Immature natural killer cell (primary cell): ENCODE data around the gene PALLD. TPM values are rescaled to one million over a fixed set of nuclear protein-coding genes. Genes with fewer than 3 reads are reported as not detected.
"Not testable (repeated sequence)": the region's sequence is repeated elsewhere in the genome, so short reads cannot be mapped to it uniquely, and the experiment has no call there.

Experiments
- DNase-seq, 3 donors: peaks; one replicate each; pipeline ENCODE4 v3.0.0; 2022; ENCODE audit warnings: mixed read lengths in 1 of 3
- H3K27ac Mint-ChIP-seq, 6 donors: one replicate each; pipeline ENCODE4 v1.8.0; 2020; ENCODE audit warnings: mixed read lengths in 6 of 6, mild to moderate bottlenecking in 5 of 6, inconsistent platforms in 4 of 6, moderate library complexity in 3 of 6
- H3K27me3 Mint-ChIP-seq, 3 donors: one replicate each; pipeline ENCODE4 v1.8.0; 2020 to 2021; ENCODE audit warnings: low read depth in 3 of 3, mild to moderate bottlenecking in 3 of 3, mixed read lengths in 3 of 3, moderate library complexity in 3 of 3, inconsistent platforms in 1 of 3
- H3K36me3 Mint-ChIP-seq, 3 donors: one replicate each; pipeline ENCODE4 v1.8.0; 2020; ENCODE audit warnings: mixed read lengths in 3 of 3, inconsistent platforms in 2 of 3, mild to moderate bottlenecking in 2 of 3
- H3K4me1 Mint-ChIP-seq, 2 donors: one replicate each; pipeline ENCODE4 v1.8.0; 2020; ENCODE audit warnings: inconsistent platforms in 2 of 2, mild to moderate bottlenecking in 2 of 2, mixed read lengths in 2 of 2, moderate library complexity in 1 of 2
- H3K4me3 Mint-ChIP-seq, 5 donors: one replicate each; pipeline ENCODE4 v1.8.0; 2020; ENCODE audit warnings: mild to moderate bottlenecking in 5 of 5, mixed read lengths in 5 of 5, inconsistent platforms in 3 of 5, moderate library complexity in 3 of 5
- H3K9me3 Mint-ChIP-seq, 6 donors: one replicate each; pipeline ENCODE4 v1.8.0; 2020; ENCODE audit warnings: mild to moderate bottlenecking in 6 of 6, mixed read lengths in 6 of 6, inconsistent platforms in 4 of 6, moderate library complexity in 3 of 6
- polyA plus RNA-seq, 3 donors: library from polyadenylated mRNA; unstranded; fragments of 300-500 nt; fragmentation: Illumina TruSeq; gene quantifications; one replicate each; pipeline ENCODE4 v1.2.3, GENCODE V29; 2021

Gene PALLD
- polyA plus RNA-seq, 3 donors from 2014 or later, result 7.4 to 20.8 (median 15.8) TPM

GRCh38 chr4:168691631-168692369, 194.9 kb downstream of the PALLD start:
- no peak overlapping the region for H3K4me3 Mint-ChIP-seq
- no peak for DNase-seq
- H3K27me3 Mint-ChIP-seq, result peaks cover 0 to 7% (median 2%) of the 10 kb centered on the region in 3 donors
- H3K36me3 Mint-ChIP-seq, result no peaks in the 10 kb centered on the region
- no peak overlapping the region for H3K27ac Mint-ChIP-seq
- H3K4me1 Mint-ChIP-seq, result no peaks in the 10 kb centered on the region
- no peaks in the 10 kb centered on the region for H3K9me3 Mint-ChIP-seq

DNA sequence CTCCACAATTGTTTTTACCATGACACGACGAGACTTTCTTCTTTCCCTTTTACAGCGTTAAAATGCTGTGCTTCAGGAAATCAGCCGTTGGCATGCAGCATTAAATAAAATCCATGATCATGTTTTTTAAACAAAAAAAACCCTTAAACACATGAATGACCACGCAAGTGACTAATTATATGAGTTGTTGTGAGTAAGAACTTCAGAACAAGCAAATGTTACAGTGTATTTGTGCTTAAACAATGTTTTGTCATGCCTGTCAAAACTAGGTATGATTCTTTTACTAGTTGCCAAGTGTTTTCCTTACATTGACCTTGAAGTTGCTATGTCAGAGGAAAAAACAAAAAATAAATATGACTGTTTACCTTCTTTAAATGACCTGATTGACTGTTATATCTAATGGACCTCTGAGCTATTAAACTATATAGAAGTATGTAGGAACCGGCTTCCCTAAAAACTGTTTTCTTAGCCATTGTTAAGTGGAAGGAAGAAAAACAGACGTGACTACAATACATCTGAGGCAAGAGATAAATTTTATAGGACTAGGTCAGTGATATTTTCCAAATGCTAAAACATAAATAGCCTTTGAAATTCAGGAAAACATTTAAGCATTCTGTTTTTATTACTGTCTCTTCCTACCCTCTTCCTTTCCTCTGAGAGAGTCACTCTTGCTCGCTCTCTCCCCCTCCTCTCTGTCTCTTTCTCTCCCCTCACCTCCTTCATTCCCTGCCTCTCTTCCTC, 197.1 kb downstream of the PALLD start:
- DNase-seq, result no peak
- H3K9me3 Mint-ChIP-seq, result no peaks in the 10 kb centered on the region
- no peaks in the 10 kb centered on the region for H3K4me1 Mint-ChIP-seq
- peaks cover 2 to 7% (median 2%) of the 10 kb centered on the region in 3 donors for H3K27me3 Mint-ChIP-seq
- no peak overlapping the region for H3K27ac Mint-ChIP-seq
- no peak overlapping the region for H3K4me3 Mint-ChIP-seq
- H3K36me3 Mint-ChIP-seq, result no peaks in the 10 kb centered on the region

GRCh38 chr4:168694667-168695066, 197.8 kb downstream of the PALLD start:
- Mint-ChIP-seq H3K27me3 (peaks cover 2 to 7% (median 3%) of the 10 kb centered on the region in 3 donors), H3K4me3 (no peak overlapping the region)

DNA sequence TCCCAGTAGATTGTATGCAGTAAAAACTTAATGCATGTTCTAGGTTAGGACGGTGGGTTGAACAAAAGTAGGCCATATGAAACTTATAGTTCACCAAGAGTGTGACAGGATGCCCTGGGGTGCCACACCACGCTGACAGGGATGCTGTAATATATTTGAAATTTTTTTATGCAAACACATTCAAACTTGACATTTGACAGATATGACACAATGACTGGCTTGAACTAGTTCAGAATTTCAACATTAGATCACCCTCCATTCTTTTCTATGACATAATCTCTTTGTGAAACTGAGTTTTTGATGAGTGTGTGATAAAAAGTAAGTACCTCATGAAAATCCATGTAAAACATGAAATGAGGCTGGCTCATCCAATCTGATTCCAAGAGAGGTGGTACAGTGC, 198.4 kb downstream of the PALLD start:
- Mint-ChIP-seq H3K4me3 (no peak overlapping the region), H3K27me3 (peaks cover 2 to 7% (median 3%) of the 10 kb centered on the region in 3 donors), H3K36me3 (no peaks in the 10 kb centered on the region), H3K27ac (no peak overlapping the region), H3K4me1 (no peaks in the 10 kb centered on the region), H3K9me3 (no peaks in the 10 kb centered on the region)
- no peak for DNase-seq

More at GRCh38 chr4:168694667-168695066, 197.8 kb downstream of the PALLD start:
- H3K27ac Mint-ChIP-seq, result no peak overlapping the region
- no peak for DNase-seq
- H3K36me3 Mint-ChIP-seq, result no peaks in the 10 kb centered on the region
- no peaks in the 10 kb centered on the region for H3K9me3 Mint-ChIP-seq
- H3K4me1 Mint-ChIP-seq, result no peaks in the 10 kb centered on the region

DNA sequence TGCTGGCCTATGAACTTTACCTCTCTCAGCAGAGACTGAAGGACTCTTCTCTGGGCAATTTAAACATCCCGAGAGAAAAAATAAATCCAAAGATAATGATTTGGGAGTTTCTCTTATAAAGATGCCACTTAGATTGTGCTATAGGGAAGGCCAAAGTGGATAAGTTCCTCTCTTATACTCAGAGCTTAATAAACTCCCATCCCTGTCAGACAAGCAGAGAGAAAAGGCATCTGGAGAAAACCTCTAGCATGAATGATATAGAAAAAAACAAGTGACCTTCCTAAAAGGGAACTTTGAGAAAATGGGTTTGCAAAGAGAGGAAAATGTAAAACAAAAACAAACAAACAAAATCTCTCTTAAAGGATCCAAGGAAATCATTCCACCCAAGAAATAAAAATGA, 199.4 kb downstream of the PALLD start:
- Mint-ChIP-seq H3K9me3 (no peaks in the 10 kb centered on the region), H3K27ac (no peak overlapping the region), H3K4me3 (no peak overlapping the region), H3K36me3 (no peaks in the 10 kb centered on the region), H3K4me1 (no peaks in the 10 kb centered on the region), H3K27me3 (peaks cover 2 to 7% (median 3%) of the 10 kb centered on the region in 3 donors)
- no peak for DNase-seq

DNA sequence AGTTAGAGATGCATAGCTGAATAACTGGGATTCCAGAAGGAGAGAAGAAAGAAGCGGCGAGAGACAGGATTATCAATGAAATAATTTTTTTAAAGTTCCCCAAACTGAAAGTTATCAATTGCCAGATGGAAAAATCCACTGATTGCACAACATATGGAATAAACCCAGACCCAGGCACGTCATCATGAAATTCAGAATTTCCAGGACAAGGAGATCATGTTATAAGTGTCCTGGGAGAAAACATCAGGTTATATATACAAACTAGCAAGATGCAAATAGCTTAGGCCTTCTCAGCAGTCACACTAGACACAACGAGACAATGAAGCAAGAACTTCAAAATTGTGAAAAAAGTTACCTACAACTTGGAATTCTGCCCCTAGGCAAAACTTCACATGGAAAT, 200.0 kb downstream of the PALLD start:
- Mint-ChIP-seq H3K27me3 (peaks cover 2 to 7% (median 3%) of the 10 kb centered on the region in 3 donors), H3K36me3 (no peaks in the 10 kb centered on the region), H3K9me3 (no peaks in the 10 kb centered on the region), H3K27ac (peak overlapping the region in 1 of 6 donors; percentile 62), H3K4me3 (no peak overlapping the region), H3K4me1 (no peaks in the 10 kb centered on the region)
- no peak for DNase-seq

DNA sequence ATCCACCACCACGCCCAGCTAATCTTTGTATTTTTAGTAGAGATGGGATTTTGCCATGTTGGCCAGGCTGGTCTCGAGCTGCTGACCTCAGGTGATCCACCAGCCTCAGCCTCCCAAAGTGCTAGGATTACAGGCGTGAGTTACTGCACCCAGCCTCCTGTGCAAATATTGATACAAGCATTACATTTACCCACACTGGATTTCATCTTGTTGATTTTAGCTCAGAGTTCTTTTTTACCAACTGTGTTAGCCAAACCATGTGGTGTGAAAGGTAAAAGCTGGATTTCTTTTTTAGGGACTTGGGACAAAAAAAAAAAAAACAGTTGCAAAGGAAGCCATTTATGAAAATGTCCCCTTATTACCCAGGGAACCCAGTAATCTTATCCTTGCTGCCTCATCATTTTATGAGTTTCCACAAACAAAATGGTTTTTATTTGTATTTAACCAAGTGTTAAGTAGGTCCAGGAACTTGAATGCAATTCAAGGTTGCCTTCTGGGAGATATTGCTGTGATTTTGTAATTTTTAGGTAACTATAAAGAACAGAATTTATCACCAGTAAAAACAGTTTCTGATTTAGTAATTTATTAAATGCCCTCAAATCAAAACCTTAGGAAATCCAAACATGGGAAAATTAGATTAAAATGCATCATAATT, 202.5 kb downstream of the PALLD start:
- peaks cover 0 to 3% (median 2%) of the 10 kb centered on the region in 3 donors for H3K27me3 Mint-ChIP-seq
- DNase-seq, result no peak
- H3K36me3 Mint-ChIP-seq, result no peaks in the 10 kb centered on the region
- H3K27ac Mint-ChIP-seq, result no peak overlapping the region
- H3K4me3 Mint-ChIP-seq, result no peak overlapping the region
- no peaks in the 10 kb centered on the region for H3K4me1 Mint-ChIP-seq
- no peaks in the 10 kb centered on the region for H3K9me3 Mint-ChIP-seq

DNA sequence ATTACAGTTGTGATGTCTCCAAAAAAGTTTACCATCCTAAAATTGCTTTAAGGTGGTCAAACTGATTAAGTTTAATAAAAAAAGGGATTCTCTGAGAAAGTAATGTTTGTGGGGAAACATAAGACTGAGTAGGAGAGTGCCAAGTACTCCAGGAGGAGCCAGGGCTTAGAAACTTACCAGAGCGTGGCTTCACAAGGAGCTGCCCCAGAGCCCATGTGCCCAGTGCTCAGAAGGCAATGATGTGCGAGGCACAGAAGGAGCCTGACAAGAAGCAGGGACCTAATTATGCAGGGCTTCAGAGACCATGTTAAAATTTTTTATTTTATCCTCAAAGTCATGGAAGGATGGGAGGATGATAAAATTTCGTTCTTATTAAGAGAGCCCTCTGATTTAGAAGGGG, 204.2 kb downstream of the PALLD start:
- peaks cover 0 to 4% (median 2%) of the 10 kb centered on the region in 3 donors for H3K27me3 Mint-ChIP-seq
- H3K4me3 Mint-ChIP-seq, result no peak overlapping the region
- H3K9me3 Mint-ChIP-seq, result no peaks in the 10 kb centered on the region
- no peaks in the 10 kb centered on the region for H3K4me1 Mint-ChIP-seq
- DNase-seq, result no peak
- no peak overlapping the region for H3K27ac Mint-ChIP-seq
- H3K36me3 Mint-ChIP-seq, result no peaks in the 10 kb centered on the region

DNA sequence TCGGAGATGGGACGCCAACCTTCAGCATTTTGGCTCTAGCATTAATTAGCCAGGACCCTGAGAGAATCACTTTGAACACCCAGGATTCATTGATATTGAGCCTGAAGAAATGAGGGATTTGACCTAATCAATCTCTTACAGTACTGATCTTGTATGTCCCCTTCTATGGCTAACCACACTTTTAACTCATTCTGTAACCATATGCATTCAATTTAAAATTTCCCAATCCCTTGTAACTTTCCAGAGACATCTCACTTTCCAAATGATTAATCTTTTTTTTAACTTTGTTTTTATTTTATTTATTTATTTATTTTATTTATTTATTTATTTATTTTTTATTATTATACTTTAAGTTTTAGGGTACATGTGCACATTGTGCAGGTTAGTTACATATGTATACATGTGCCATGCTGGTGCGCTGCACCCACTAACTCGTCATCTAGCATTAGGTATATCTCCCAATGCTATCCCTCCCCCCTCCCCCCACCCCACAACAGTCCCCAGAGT, 205.8 kb downstream of the PALLD start:
- H3K27me3 Mint-ChIP-seq, H3K4me1 Mint-ChIP-seq, H3K4me3 Mint-ChIP-seq, H3K36me3 Mint-ChIP-seq, H3K27ac Mint-ChIP-seq, H3K9me3 Mint-ChIP-seq, DNase-seq: not testable (repeated sequence)

DNA sequence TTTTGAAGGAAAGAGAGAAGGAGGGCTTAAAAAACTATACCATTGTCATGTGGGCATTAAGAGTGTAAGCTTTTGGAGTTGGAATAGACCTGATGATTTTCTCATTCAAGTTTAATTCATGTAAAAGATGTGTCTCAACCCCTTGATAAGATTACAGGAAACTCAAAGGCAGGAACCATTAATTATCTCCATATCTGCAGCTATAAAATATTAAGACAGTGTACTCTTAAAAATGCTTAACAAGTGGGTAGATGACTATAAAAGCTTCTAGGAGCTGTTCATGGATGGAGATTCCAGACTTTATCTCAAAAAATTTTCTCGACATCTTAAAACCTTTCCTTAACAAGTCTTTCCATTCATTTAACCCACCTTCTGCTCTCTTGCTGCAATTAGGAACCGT, 208.3 kb downstream of the PALLD start:
- no peak overlapping the region for H3K27ac Mint-ChIP-seq
- no peak for DNase-seq
- H3K27me3 Mint-ChIP-seq, result peaks cover 0 to 3% (median 0%) of the 10 kb centered on the region in 3 donors
- H3K4me3 Mint-ChIP-seq, result no peak overlapping the region
- H3K4me1 Mint-ChIP-seq, result peaks cover 0 to 2% of the 10 kb centered on the region in 2 donors
- H3K36me3 Mint-ChIP-seq, result no peaks in the 10 kb centered on the region
- no peaks in the 10 kb centered on the region for H3K9me3 Mint-ChIP-seq

GRCh38 chr4:168707205-168707604, 210.4 kb downstream of the PALLD start:
- H3K4me3 Mint-ChIP-seq, result no peak overlapping the region
- H3K36me3 Mint-ChIP-seq, result no peaks in the 10 kb centered on the region
- peaks cover 0 to 6% (median 0%) of the 10 kb centered on the region in 3 donors for H3K27me3 Mint-ChIP-seq
- H3K27ac Mint-ChIP-seq, result no peak overlapping the region
- peaks cover 20 to 23% of the 10 kb centered on the region in 2 donors for H3K4me1 Mint-ChIP-seq
- DNase-seq, result no peak
- H3K9me3 Mint-ChIP-seq, result no peaks in the 10 kb centered on the region

DNA sequence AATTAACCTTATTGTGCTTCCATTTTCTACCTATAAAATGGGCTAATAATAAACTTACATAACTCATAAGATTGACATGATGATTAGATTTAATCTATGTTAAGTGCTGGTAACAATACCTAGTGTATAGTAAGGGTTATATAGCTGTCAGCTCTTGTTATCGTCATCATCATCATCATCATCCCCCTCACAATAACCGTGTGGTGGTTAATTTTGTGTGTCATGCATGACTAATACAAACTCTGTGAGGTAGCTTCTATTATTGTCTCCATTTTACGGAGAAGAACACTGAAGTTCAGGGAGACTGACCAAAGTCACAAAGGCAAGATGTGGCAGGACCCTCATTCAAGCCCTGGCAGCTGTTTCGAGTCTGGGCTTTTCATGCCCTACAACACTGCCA, 211.3 kb downstream of the PALLD start:
- peaks cover 23 to 25% of the 10 kb centered on the region in 2 donors for H3K4me1 Mint-ChIP-seq
- no peak for DNase-seq
- no peak overlapping the region for H3K27ac Mint-ChIP-seq
- no peak overlapping the region for H3K4me3 Mint-ChIP-seq
- H3K27me3 Mint-ChIP-seq, result peaks cover 0 to 6% (median 0%) of the 10 kb centered on the region in 3 donors
- no peaks in the 10 kb centered on the region for H3K9me3 Mint-ChIP-seq
- no peaks in the 10 kb centered on the region for H3K36me3 Mint-ChIP-seq

DNA sequence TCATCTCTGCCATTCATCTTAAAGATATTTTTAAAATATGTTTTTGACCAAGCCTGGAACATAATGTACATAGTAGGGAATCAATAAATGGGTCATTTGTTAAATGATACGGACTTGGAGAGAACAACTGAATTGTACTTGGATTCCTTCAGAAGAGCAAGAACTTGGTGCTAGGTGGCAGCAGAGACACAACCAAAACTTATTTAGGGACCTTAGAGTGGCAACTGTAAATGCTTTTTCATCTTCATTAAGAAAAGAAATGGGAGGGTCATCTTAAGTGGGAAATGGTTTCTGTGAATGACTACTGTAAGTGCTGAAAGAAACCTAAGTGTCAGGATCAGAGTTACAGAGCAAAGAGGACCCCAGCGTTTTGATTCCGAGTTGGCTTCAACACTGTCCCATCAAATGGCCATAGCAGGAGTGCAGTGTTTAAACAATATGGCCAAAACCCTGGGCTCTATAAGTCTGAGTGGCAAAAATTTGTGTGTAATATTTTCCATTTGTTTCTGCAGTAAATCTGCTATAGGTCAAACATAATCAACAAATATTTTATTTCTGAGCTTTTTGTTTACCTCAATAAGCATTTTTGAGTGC, 213.6 kb downstream of the PALLD start:
- Mint-ChIP-seq H3K4me1 (peaks cover 23 to 25% of the 10 kb centered on the region in 2 donors), H3K4me3 (peak overlapping the region in 3 of 5 donors; percentile 14 to 75 (median 53)), H3K36me3 (no peaks in the 10 kb centered on the region), H3K27ac (peak overlapping the region in 5 of 6 donors; percentile 5 to 91 (median 84)), H3K27me3 (peaks cover 0 to 6% (median 0%) of the 10 kb centered on the region in 3 donors), H3K9me3 (no peaks in the 10 kb centered on the region)
- DNase-seq, result peak; percentile 12 to 16 (median 15)
